ENCODE data around the gene PLEKHA8. TPM values are rescaled to one million over a fixed set of nuclear protein-coding genes. Genes with fewer than 3 reads are reported as not detected.
A peak's percentile ranks its signal among the peaks of the same experiment; 100 is the strongest.

PLEKHA8 gene
- total RNA-seq, 1 donor from 2014 or later, result 17.1 TPM

DNA sequence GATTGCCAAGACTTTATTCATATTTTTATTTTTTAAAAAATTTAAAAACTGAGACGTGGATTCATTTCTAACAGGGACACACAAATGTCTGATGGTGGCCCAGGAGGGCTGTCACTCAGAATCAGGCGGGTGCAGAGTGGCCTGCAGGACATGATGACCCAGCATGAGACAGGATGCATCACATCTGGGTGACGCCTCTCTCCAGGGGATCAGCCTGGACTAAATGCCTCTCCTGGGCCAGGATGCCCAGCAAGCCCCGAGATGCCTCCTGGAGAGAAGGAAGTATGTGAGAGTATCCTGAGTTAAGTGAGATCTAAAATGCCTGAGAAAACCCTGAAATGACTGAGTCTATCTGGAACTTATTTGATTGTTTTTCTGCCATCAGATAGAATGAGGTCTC, 89.7 kb downstream of the PLEKHA8 start:
- no peak for FAIRE-seq
- no peaks in the 10 kb centered on the region for H3K36me3 ChIP-seq (ENCODE audit: control insufficient read depth, insufficient read depth, low read length)
- DNase-seq (ENCODE audit: low read depth), result no peak
- no peak overlapping the region for H3K4me3 ChIP-seq (ENCODE audit: low read depth, low read length)
- H3K27me3 ChIP-seq (ENCODE audit: control insufficient read depth, insufficient read depth, low read length), result no peaks in the 10 kb centered on the region
- no peak for TF ChIP-seq CTCF (IDR thresholded peaks at IDR 0.05; ENCODE audit: insufficient read depth, low read length, severe bottlenecking)

GRCh38 chr7:30119890-30120577, 91.8 kb downstream of the PLEKHA8 start:
- TF ChIP-seq CTCF (IDR thresholded peaks at IDR 0.05; ENCODE audit: insufficient read depth, low read length, severe bottlenecking), result no peak
- DNase-seq (ENCODE audit: low read depth) (no peak), FAIRE-seq (no peak)

DNA sequence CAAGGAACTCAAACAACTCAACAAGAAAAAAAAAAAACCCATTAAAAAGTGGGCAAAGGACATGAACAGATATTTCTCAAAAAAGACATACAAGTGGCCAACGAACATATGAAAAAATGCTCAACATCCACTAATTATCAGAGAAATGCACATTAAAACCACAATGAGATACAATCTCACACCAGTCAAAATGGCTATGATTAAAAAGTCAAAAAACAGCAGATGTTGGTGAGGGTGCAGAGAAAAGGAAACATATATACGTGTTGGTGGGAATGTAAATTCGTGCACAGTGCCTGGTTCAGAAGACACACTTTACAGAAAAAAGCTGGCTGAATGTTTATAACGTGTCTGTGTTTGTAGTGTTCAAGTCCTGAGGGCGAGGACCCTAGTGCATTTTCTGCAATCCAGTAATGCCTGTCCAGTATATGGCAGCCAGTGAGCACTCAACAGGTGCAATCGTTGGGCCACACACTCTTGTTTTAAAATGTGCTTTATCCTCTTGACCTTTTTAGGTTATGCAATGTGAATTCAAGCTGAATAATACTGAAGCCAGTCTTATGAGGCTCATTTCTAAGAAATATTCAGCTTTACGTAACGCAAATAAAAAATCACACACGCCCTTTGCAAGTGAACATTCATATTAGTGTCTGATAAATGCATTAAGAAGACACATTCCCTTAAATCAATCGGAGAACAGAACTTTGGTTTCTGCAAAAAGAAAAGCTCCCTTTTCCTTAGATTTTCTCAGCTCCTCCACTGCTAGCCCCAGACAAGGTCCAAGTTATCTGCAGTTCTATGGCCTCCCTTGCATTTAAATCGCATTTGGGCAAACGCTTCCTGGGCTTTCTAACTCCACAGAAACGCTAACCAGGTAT, 105.8 kb downstream of the PLEKHA8 start:
- TF ChIP-seq CTCF (IDR thresholded peaks at IDR 0.05; ENCODE audit: insufficient read depth, low read length, severe bottlenecking), result no peak
- H3K27me3 ChIP-seq (ENCODE audit: control insufficient read depth, insufficient read depth, low read length), result no peaks in the 10 kb centered on the region
- H3K4me3 ChIP-seq (ENCODE audit: low read depth, low read length), result peak overlapping the region; percentile 95
- DNase-seq (ENCODE audit: low read depth) (no peak), FAIRE-seq (no peak)
- H3K36me3 ChIP-seq (ENCODE audit: control insufficient read depth, insufficient read depth, low read length), result peaks cover 1% of the 10 kb centered on the region

More at GRCh38 chr7:30119890-30120577, 91.8 kb downstream of the PLEKHA8 start:
- no peaks in the 10 kb centered on the region for H3K27me3 ChIP-seq (ENCODE audit: control insufficient read depth, insufficient read depth, low read length)
- no peak overlapping the region for H3K4me3 ChIP-seq (ENCODE audit: low read depth, low read length)
- H3K36me3 ChIP-seq (ENCODE audit: control insufficient read depth, insufficient read depth, low read length), result no peaks in the 10 kb centered on the region

DNA sequence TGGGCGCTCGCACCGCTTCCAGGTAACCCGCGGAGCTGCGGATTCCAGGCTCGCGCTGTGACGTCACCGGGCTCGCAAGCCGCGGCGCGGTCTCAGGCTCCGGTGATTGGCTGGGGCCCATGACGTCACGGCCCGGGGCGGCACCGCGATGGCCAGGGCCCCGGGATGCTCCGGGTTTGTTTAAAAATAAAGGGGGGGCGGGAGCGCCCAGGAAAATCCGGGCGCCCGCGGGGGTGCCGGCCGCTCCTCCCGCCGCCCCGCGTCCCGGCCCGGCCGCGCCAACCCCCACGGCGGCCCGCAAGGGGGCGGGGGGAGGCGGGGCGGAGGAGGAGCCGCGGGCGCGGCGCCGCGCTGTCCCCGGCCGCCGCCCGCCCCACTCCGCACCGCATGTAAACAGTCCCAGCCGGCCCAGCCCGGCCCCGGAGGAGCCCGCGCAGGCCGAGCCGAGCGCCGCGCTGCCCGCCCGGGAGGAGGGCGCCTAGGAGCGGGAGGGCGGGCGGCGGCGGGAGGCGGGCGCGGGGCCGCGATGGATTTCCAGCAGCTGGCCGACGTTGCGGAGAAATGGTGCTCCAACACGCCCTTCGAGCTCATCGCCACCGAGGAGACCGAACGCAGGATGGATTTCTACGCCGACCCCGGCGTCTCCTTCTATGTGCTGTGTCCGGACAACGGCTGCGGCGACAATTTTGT, 106.5 kb downstream of the PLEKHA8 start, which contains the start of gene MTURN:
Gene MTURN (plus strand): TSS at position 376 of the 690 bp plus-strand sequence. CDS start 151 bp downstream, at position 527.
- peak within 1 kb of the TSS; percentile 95 for H3K4me3 ChIP-seq (ENCODE audit: low read depth, low read length)
- TF ChIP-seq CTCF (IDR thresholded peaks at IDR 0.05; ENCODE audit: insufficient read depth, low read length, severe bottlenecking), result no peak
- H3K27me3 ChIP-seq (ENCODE audit: control insufficient read depth, insufficient read depth, low read length), result no peaks in the 10 kb centered on the region
- peaks cover 3% of the 10 kb centered on the region for H3K36me3 ChIP-seq (ENCODE audit: control insufficient read depth, insufficient read depth, low read length)
- FAIRE-seq, result no peak
- DNase-seq (ENCODE audit: low read depth), result peak; percentile 71

GRCh38 chr7:30135301-30136116, 107.3 kb downstream of the PLEKHA8 start:
- no peak for FAIRE-seq
- TF ChIP-seq CTCF (IDR thresholded peaks at IDR 0.05; ENCODE audit: insufficient read depth, low read length, severe bottlenecking), result no peak
- Histone ChIP-seq H3K4me3 (ENCODE audit: low read depth, low read length) (peak overlapping the region; percentile 95), H3K36me3 (ENCODE audit: control insufficient read depth, insufficient read depth, low read length) (peaks cover 3% of the 10 kb centered on the region), H3K27me3 (ENCODE audit: control insufficient read depth, insufficient read depth, low read length) (no peaks in the 10 kb centered on the region)
- peak; percentile 49 for DNase-seq (ENCODE audit: low read depth)

Data from bronchial epithelial cell (primary cell).